HCT116 (cell line): ENCODE results near the gene C2CD2L.
"Not testable (repeated sequence)": the region's sequence is repeated elsewhere in the genome, so short reads cannot be mapped to it uniquely, and the experiment has no call there.

Experiments used
- CTCF ChIP-seq, 3 experiments: fragments of 200-600 bp in 1 of 3; sonication (generic) in 1 of 3; IDR thresholded peaks in 2 of 3; conservative IDR thresholded peaks in 1 of 3; 2 replicates each; pipeline ENCODE4 v1.5.1; 2012 to 2017; ENCODE audit warnings: low read depth in 2 of 3, low read length in 2 of 3, antibody characterized with exemption in 1 of 3, borderline replicate concordance in 1 of 3, control low read depth in 1 of 3, mild to moderate bottlenecking in 1 of 3, mixed read lengths in 1 of 3, mixed run types in 1 of 3, moderate library complexity in 1 of 3; ENCODE audit not compliant: insufficient read depth in 1 of 3
- FOSL1 ChIP-seq: IDR thresholded peaks from 2 replicates; pipeline ENCODE4 v1.6.1; 2012; ENCODE audit warnings: low read depth
- POLR2A ChIP-seq: IDR thresholded peaks from 2 replicates; pipeline ENCODE4 v1.7.0; 2011; ENCODE audit warnings: borderline replicate concordance; ENCODE audit not compliant: insufficient read depth, insufficient read length; ENCODE audit errors: extremely low read depth
- REST ChIP-seq: IDR thresholded peaks from 2 replicates; pipeline ENCODE4 v1.6.1; 2012; ENCODE audit warnings: low read depth
- SP1 ChIP-seq: IDR thresholded peaks from 2 replicates; pipeline ENCODE4 v1.6.1; 2012; ENCODE audit warnings: low read depth
- SRF ChIP-seq: IDR thresholded peaks from 2 replicates; pipeline ENCODE4 v1.6.1; 2012; ENCODE audit warnings: low read depth
- TCF7L2 ChIP-seq: IDR thresholded peaks from 2 replicates; pipeline ENCODE4 v1.7.0; 2011; ENCODE audit warnings: borderline replicate concordance, inconsistent platforms; ENCODE audit not compliant: insufficient read depth, insufficient read length; ENCODE audit errors: extremely low read depth
- ZFX ChIP-seq: fragments of 450-650 bp; IDR thresholded peaks from 2 replicates; pipeline ENCODE4 v1.6.1; 2017
- TF ChIP-seq, protein P1 (sequence below): IDR thresholded peaks from 2 replicates; pipeline ENCODE4 v1.6.1; 2012

- not testable (repeated sequence) for TF ChIP-seq CTCF (IDR thresholded peaks at IDR 0.05 in 2 of 3, conservative IDR thresholded peaks at IDR 0.05 in 1 of 3; ENCODE audit: borderline replicate concordance in 1 of 3, insufficient read depth in 1 of 3, low read depth in 2 of 3, low read length in 2 of 3); REST; SP1; ZFX; FOSL1; POLR2A; TCF7L2; SRF
- TF ChIP-seq, protein P1, sequence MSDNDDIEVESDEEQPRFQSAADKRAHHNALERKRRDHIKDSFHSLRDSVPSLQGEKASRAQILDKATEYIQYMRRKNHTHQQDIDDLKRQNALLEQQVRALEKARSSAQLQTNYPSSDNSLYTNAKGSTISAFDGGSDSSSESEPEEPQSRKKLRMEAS: not testable (repeated sequence)
Measured at GRCh38 chr11:119103161-119103664, 3.9 kb upstream of the C2CD2L start.
